CD4-positive, alpha-beta T cell (primary cell): ENCODE measurements around the gene PDGFA. TPM values are rescaled to one million over a fixed set of nuclear protein-coding genes. Genes with fewer than 3 reads are reported as not detected.

Experiments
- ATAC-seq: fragments of 200-7000 bp; cut with Tn5 transposase; one replicate; pipeline ENCODE4 v1.10.0; 2022; ENCODE audit warnings: mild to moderate bottlenecking; ENCODE audit not compliant: poor library complexity
- CTCF ChIA-PET: fragments of 350-600 bp; sonication (Branson Sonifier 250); formaldehyde crosslinking; loops from one replicate; lab custom pipeline; 2021; ENCODE audit warnings: antibody characterized with exemption, inconsistent platforms; lab: Charles Lee
- POLR2A ChIA-PET: fragments of 350-600 bp; sonication (Branson Sonifier 250); formaldehyde crosslinking; loops from one replicate; lab custom pipeline; 2021; ENCODE audit warnings: antibody characterized with exemption, inconsistent platforms; lab: Charles Lee
- DNase-seq, 14 experiments: peaks; one replicate each; pipeline ENCODE4 v3.0.0-alpha.2; 2013 to 2020; ENCODE audit warnings: mixed read lengths in 2 of 14
- H3K27ac ChIP-seq, 2 donors: one replicate each; pipeline versions ENCODE4 v1.5.1 to v1.7.0; 2013; ENCODE audit warnings: low read length in 2 of 2, low read depth in 1 of 2, mild to moderate bottlenecking in 1 of 2
- H3K27me3 ChIP-seq, 2 experiments: 1 replicate in 1 of 2; 2 replicates in 1 of 2; pipeline versions ENCODE4 v1.6.1 to v1.7.0; 2013; ENCODE audit warnings: low read length in 2 of 2, control low read depth in 1 of 2, mild to moderate bottlenecking in 1 of 2, moderate library complexity in 1 of 2; ENCODE audit not compliant: insufficient read depth in 2 of 2, control insufficient read depth in 1 of 2
- H3K36me3 ChIP-seq: one replicate; pipeline ENCODE4 v1.6.1; 2013; ENCODE audit warnings: low read length, control low read depth; ENCODE audit not compliant: insufficient read depth
- H3K4me1 ChIP-seq: one replicate; pipeline ENCODE4 v1.6.1; 2013; ENCODE audit warnings: low read length, control low read depth; ENCODE audit not compliant: insufficient read depth
- H3K4me3 ChIP-seq: one replicate; pipeline ENCODE4 v1.5.1; 2013; ENCODE audit warnings: mild to moderate bottlenecking, low read length, moderate library complexity
- H3K9me3 ChIP-seq, 2 experiments: 1 replicate in 1 of 2; 2 replicates in 1 of 2; pipeline versions ENCODE4 v1.6.1 to v1.7.0; 2013; ENCODE audit warnings: low read length in 2 of 2, mild to moderate bottlenecking in 2 of 2, control low read depth in 1 of 2, moderate library complexity in 1 of 2; ENCODE audit not compliant: control insufficient read depth in 1 of 2, insufficient read depth in 1 of 2
- H3K27ac Mint-ChIP-seq: one replicate; pipeline ENCODE4 v1.8.0; 2020; ENCODE audit warnings: mixed read lengths
- H3K27me3 Mint-ChIP-seq: one replicate; pipeline ENCODE4 v1.8.0; 2021; ENCODE audit warnings: mixed read lengths
- H3K36me3 Mint-ChIP-seq: one replicate; pipeline ENCODE4 v1.8.0; 2021; ENCODE audit warnings: low read depth, mixed read lengths
- H3K4me1 Mint-ChIP-seq: one replicate; pipeline ENCODE4 v1.8.0; 2021; ENCODE audit warnings: low read depth, mixed read lengths
- H3K4me3 Mint-ChIP-seq: one replicate; pipeline ENCODE4 v1.8.0; 2020; ENCODE audit warnings: mild to moderate bottlenecking, mixed read lengths
- H3K9me3 Mint-ChIP-seq: one replicate; pipeline ENCODE4 v1.8.0; 2020; ENCODE audit warnings: mixed read lengths
- CTCF ChIP-seq: fragments of 200-600 bp; IDR thresholded peaks from one replicate; pipeline ENCODE4 v1.8.0; 2022; ENCODE audit warnings: antibody characterized with exemption, mild to moderate bottlenecking
- intact Hi-C, 2 experiments: fragments of 100-400 bp; cut with DNase I in 1 of 2; cut with micrococcal nuclease in 1 of 2; formaldehyde crosslinking; loops; one replicate each; pipeline versions ENCODE4 v1.15.1 to v1.9.0; 2023 to 2025; cut with DNase I, micrococcal nuclease
- total RNA-seq, 174 experiments: library from RNA in 2 of 174; stranded (reverse) in 2 of 174; gene quantifications; one replicate each; pipeline ENCODE4 v1.2.3 and lab custom pipeline; 2021 to 2026

PDGFA gene
- total RNA-seq, 2 experiments from 2014 or later: 0.55 to 0.70 TPM

DNA sequence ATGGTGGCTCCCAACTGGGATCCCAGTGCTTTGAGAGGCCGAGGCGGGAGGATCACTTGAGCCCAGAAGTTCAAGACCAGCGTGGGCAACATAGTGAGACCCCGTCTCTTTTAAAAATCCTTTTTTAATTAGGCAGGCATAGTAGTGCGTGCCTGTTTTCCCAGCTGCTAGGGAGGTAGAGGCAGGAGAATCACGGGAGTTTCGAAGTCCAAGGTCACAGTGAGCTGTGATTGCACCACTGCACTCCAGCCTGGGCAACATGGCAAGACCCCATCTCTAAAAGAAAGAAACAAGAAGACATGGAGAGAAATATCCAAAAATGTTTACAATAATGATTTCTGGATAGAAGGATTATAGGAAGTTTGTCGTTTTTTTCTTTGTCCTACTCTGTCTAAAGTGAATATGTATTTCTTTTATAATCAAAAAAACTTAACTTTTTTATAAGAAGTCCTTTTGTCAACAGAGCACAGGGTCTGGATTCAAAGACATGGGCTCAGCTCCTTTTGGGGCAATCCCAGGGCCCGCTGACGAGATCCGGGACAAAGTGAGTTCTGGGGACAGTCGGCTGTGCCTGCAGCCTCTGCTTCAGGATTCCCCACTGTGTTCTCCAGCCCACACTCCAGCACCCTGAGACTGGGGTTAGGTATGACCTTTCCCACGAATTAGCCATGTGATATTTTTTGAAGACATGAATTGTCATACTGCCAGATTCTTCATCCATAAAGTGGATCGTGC, 45.6 kb downstream of the PDGFA start:
- no peak overlapping the region for H3K27ac Mint-ChIP-seq
- intact Hi-C loops: no loop called here
- POLR2A ChIA-PET: no interaction called here
- Histone ChIP-seq H3K9me3 (peaks cover 5 to 32% of the 10 kb centered on the region in 2 experiments), H3K27me3 (no peaks in the 10 kb centered on the region), H3K27ac (no peak overlapping the region), H3K36me3 (no peaks in the 10 kb centered on the region), H3K4me1 (peaks cover 10% of the 10 kb centered on the region), H3K4me3 (no peak overlapping the region)
- no peaks in the 10 kb centered on the region for H3K27me3 Mint-ChIP-seq
- CTCF ChIA-PET: no interaction called here
- DNase-seq: no peak
- H3K4me1 Mint-ChIP-seq: peaks cover 6% of the 10 kb centered on the region
- H3K36me3 Mint-ChIP-seq: no peaks in the 10 kb centered on the region
- no peaks in the 10 kb centered on the region for H3K9me3 Mint-ChIP-seq
- no peak for TF ChIP-seq CTCF
- no peak for ATAC-seq
- no peak overlapping the region for H3K4me3 Mint-ChIP-seq

- no peaks in the 10 kb centered on the region for H3K36me3 ChIP-seq
- DNase-seq (no peak), ATAC-seq (no peak)
- ChIA-PET POLR2A (no interaction called here), CTCF (no interaction called here)
- H3K27me3 Mint-ChIP-seq: no peaks in the 10 kb centered on the region
- H3K4me1 ChIP-seq: peaks cover 10% of the 10 kb centered on the region
- H3K4me1 Mint-ChIP-seq: peaks cover 13% of the 10 kb centered on the region
- no peaks in the 10 kb centered on the region for H3K36me3 Mint-ChIP-seq
- H3K9me3 Mint-ChIP-seq: peaks cover 3% of the 10 kb centered on the region
- no peak overlapping the region for H3K27ac ChIP-seq
- TF ChIP-seq CTCF: no peak
- peaks cover 5 to 32% of the 10 kb centered on the region in 2 experiments for H3K9me3 ChIP-seq
- no peak overlapping the region for H3K4me3 ChIP-seq
- no peak overlapping the region for H3K27ac Mint-ChIP-seq
- no peaks in the 10 kb centered on the region for H3K27me3 ChIP-seq
- H3K4me3 Mint-ChIP-seq: no peak overlapping the region
- intact Hi-C loops: no loop called here
Observed at GRCh38 chr7:473211-473734, 46.4 kb downstream of the PDGFA start.

DNA sequence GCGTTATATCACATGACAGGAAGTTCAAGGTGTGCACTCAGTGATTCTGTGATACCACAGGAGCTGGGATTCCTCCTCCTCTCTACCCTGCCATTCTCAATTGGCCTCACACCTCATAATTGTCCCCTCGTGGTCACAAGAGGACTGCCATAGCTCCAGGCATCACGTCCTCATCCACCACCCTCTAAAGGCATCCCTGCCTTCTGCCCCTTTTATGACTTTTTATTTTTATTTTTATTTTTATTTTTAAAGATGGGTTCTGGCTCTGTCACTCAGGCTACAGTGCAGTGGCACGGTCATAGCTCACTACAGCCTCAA, 47.0 kb downstream of the PDGFA start:
- H3K4me1 Mint-ChIP-seq: peaks cover 19% of the 10 kb centered on the region
- ChIA-PET CTCF (no interaction called here), POLR2A (no interaction called here)
- intact Hi-C loops: no loop called here
- peak overlapping the region; percentile 69 for H3K27ac Mint-ChIP-seq
- Histone ChIP-seq H3K36me3 (no peaks in the 10 kb centered on the region), H3K9me3 (peaks cover 5 to 32% of the 10 kb centered on the region in 2 experiments), H3K4me1 (peaks cover 10% of the 10 kb centered on the region), H3K4me3 (no peak overlapping the region), H3K27me3 (no peaks in the 10 kb centered on the region), H3K27ac (no peak overlapping the region)
- peaks cover 8% of the 10 kb centered on the region for H3K9me3 Mint-ChIP-seq
- peak in 1 of 14 experiments; percentile 39 for DNase-seq
- no peak for TF ChIP-seq CTCF
- no peaks in the 10 kb centered on the region for H3K27me3 Mint-ChIP-seq
- peak overlapping the region; percentile 6 for H3K4me3 Mint-ChIP-seq
- ATAC-seq: peak; percentile 91
- H3K36me3 Mint-ChIP-seq: no peaks in the 10 kb centered on the region
